Measurements from ENCODE around the gene TSPAN15. TPM values are rescaled to one million over a fixed set of nuclear protein-coding genes. Genes with fewer than 3 reads are reported as not detected.
"Not testable (repeated sequence)": the region's sequence is repeated elsewhere in the genome, so short reads cannot be mapped to it uniquely, and the experiment has no call there.

Gene TSPAN15
- total and polyA plus RNA-seq, 2 of the 4 experiments (the other 2 are of a cell fraction): 0.48 TPM; not detected in 1

- H3K9me3 ChIP-seq (ENCODE audit: control insufficient read depth, insufficient read depth, low read length); POLR2A ChIA-PET (ENCODE audit: unreplicated experiment); H2BK20ac ChIP-seq (ENCODE audit: low read depth, low read length); H3K9ac ChIP-seq (ENCODE audit: low read depth, low read length); H2AFZ ChIP-seq (replicated peaks; ENCODE audit: low read length, poor library complexity); H4K8ac ChIP-seq (ENCODE audit: low read depth in 2 of 2, low read length in 2 of 2); H3K18ac ChIP-seq (ENCODE audit: low read depth, low read length); H3K4me2 ChIP-seq (ENCODE audit: low read depth, low read length); H3K4me3 ChIP-seq (ENCODE audit: insufficient read depth, low read depth, low read length); BruUV-seq (replicated peaks); H2AK5ac ChIP-seq (ENCODE audit: low read depth, low read length); H4K5ac ChIP-seq (ENCODE audit: low read depth, low read length); in situ Hi-C loops (cut with MboI; ENCODE audit: low sequenced_read_pairs); H2BK120ac ChIP-seq (ENCODE audit: low read depth, low read length); H3K14ac ChIP-seq (replicated peaks; ENCODE audit: low read depth, low read length); H4K20me1 ChIP-seq (ENCODE audit: insufficient read depth, low read length); DNase-seq; H3K27ac ChIP-seq (ENCODE audit: insufficient read depth, low read length); H2BK5ac ChIP-seq (ENCODE audit: low read depth, low read length, poor library complexity, severe bottlenecking); H3K56ac ChIP-seq (ENCODE audit: extremely low read depth, insufficient read depth, low read length); H3K4me1 ChIP-seq (ENCODE audit: control insufficient read depth, insufficient read depth, low read length); H3K4ac ChIP-seq (ENCODE audit: low read depth, low read length); H3K23ac ChIP-seq (ENCODE audit: low read depth, low read length); H3K36me3 ChIP-seq (ENCODE audit: control insufficient read depth, insufficient read depth, low read length); H3K79me1 ChIP-seq (ENCODE audit: low read depth in 1 of 2, low read length in 2 of 2); intact Hi-C loops (cut with micrococcal nuclease); H4K91ac ChIP-seq (ENCODE audit: insufficient read depth, low read depth, low read length); H2BK15ac ChIP-seq (ENCODE audit: low read depth, low read length); dilution Hi-C loops (cut with HindIII; ENCODE audit: low sequenced_read_pairs, unreplicated experiment); H2AK9ac ChIP-seq (replicated peaks; ENCODE audit: low read depth, low read length, poor library complexity); ATAC-seq (ENCODE audit: low read depth): not testable (repeated sequence)
- CTCF ChIA-PET: interaction anchor here (1.8 kb wide), 1 partner anchor 22 kb away, joined by 6 read pairs; no protein-coding TSS in a partner anchor
- Histone ChIP-seq H3K9me1 (ENCODE audit: insufficient read depth, low read length) (peaks cover 13% of the 10 kb centered on the region), H3K27me3 (ENCODE audit: control insufficient read depth, insufficient read depth, low read length) (peaks cover 16% of the 10 kb centered on the region)
- WGBS, 2 experiments (ENCODE audit: extremely low coverage in 2 of 2, insufficient read length in 1 of 2): 100% methylated on average over 1 of the region's 16 CpGs; no CpG with 5 or more reads in 1 of the 2 experiments
These were observed 870 bp upstream of the TSPAN15 start for GRCh38 chr10:69450395-69450794.
